NCI-H1092 (cell line): ENCODE data around the gene PFKFB4.
"Not testable (repeated sequence)": the region's sequence is repeated elsewhere in the genome, so short reads cannot be mapped to it uniquely, and the experiment has no call there.

Experiments
- DNase-seq: peaks from one replicate; lab custom pipeline; 2025; lab: John Stamatoyannopoulos, UW

PFKFB4 gene

DNA sequence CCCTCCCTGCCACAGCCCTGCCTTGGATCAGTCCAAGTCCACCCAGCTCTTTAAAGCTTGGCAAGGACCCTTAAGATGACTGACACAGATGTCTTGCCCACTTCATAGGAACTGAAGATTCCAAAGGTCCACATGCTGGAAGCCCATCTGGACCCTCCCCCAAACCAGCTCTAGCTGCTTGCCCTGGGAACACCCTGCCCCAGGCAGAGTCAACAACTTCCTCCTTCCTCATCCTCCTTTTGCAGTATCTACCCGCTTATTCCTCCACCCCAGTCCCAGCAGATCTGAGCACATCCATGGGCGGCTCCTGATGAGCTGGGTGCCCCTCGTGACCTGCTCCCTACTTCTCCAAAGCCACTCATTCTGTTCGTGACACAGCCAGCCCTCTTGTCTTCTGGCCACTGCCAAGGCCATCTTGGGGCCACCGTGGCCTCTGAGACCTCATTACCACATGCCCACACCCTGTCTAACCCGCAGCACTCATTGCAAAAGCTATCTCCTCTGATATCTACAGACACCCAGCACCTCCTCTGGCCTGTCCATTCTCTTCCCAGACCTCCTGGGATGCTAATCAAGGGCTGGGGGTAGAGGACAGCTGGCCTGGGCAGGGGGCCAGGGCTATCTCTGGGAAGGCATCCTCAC is 2.0 kb upstream of the PFKFB4 start:
- DNase-seq: no peak

DNA sequence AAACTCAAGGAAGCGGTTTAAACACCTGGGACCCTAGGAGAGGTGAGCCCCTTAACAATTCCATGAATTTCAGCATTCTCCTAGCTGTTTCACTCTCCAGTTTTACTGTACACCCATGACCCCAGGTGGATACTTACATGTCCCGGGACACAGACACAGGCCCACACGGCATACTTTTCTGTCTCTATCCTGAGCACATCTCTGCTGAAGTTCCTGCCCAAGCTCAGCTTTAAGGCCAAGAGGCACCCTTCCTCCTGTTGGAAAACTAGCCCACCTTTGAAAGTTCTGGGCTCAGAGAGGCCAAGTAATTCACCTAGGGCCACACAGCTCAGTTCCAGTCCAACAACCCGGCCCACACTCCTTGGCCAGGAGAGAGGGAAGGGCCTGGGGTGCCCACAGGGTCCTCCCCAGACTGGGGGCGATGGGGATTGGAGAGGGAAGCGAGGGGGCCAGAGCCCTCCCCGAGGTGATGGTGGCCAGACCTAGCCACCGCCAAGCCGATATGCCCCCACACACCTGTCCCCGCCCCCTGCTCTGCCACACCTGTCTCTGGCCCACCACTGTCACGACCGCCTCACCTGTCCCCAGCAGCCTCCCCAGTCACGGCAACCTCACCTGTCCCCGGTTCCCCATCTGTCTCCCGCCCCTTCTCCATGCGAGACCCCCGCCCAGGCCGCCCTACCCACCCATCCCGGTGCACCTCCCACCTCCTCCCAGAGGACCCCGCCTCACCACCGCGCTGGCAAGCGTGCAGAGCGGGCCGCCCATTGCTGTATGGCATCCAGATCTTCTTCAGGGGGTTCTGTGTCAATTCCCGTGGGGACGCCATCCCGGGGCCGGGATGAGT is 431 bp downstream of the PFKFB4 start:
- no peak for DNase-seq

DNA sequence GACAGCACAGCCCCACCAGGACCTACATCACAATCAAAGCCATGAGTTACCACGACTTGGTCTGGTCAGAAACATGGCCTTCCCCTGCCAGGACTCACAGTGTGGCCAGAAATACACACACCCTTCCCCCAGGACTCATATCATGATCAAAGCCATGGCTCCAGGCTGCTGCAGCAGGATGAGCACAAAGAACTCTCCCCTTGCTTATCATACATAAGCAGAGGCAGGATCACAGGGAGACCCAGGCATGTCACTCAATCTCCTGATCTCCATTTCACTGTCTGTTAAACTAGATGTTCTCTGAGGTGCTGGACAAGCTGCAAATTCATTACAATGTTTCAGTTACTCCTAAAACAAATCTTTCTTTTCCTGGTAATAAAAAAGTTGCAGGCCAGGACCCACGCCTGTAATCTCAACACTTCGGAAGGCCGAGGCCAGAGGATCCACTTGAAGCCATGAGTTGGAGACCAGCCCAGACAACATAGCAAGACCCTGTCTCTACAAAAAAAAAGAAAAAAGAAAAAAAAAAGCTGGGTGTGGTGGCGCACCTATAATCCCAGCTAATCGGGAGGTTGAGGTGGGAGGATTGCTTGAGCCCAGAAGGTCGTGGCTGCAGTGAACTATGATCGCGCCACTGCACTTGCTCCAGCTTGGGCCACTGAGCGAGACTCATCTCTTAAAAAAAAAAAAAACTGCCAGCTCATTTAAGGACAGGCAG is 1.2 kb downstream of the PFKFB4 start:
- no peak for DNase-seq

DNA sequence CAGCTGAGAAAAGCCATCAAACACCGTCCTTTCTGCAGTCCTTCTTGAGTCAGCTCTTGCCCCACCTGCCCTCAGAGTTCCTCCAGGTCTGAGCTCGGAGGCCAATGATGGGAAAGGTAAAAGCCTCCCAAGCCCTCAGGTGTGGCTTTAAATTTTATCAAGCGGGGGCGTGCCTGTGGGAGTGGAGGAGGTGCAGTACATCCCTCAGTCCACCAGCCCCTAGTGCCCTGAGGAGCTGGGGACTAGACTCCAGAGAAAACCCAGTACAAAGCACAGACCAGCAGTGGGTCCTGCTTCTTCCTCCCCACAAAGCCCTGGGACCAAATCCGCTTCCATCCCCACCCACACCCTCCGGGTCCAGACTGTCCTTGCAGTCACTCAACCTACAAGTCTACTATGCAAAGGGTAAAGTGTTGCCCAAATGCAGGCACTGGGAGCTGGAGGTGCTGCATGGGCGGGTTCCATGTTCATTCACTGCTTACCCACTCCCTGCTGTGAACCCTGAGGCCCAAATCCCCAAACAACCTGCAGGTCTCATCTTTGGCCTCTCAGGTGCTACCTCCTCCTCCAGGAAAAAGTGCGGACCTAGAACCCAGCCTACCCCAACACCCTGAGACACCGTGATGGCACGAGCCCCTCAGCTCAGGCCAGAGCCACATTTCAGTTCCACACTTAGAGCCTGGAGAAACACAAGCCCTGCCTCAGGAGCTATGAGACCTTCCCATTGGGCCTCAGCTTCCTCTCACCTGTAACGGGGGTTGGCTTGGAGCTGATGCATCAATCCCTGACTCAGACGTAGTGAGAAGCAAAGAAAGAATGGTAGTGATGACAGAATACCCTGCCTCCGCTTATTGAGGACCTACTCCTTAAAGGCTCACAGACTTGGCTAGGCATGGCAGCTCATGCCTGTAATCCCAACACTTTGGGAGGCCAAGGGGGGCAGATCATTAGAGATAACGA is 2.4 kb downstream of the PFKFB4 start:
- DNase-seq: no peak

DNA sequence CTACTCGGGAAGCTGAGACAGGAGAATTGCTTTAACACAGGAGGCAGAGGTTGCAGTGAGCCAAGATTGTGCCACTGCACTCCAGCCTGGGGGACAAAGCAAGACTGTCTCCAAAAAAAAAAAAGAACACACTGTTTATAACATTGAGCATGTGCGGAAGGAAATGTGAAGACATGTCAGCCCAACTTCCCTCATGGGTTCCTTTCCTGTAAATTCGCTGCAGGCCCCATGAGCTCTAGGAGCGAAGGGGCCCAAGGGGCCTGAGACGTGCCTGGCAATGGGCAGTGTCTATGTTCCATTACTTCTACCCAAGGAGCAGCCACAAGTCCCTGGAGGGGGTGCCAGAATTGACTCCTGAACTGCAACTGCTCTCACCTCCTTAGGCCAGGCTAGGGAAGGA is 3.2 kb downstream of the PFKFB4 start:
- DNase-seq: no peak

DNA sequence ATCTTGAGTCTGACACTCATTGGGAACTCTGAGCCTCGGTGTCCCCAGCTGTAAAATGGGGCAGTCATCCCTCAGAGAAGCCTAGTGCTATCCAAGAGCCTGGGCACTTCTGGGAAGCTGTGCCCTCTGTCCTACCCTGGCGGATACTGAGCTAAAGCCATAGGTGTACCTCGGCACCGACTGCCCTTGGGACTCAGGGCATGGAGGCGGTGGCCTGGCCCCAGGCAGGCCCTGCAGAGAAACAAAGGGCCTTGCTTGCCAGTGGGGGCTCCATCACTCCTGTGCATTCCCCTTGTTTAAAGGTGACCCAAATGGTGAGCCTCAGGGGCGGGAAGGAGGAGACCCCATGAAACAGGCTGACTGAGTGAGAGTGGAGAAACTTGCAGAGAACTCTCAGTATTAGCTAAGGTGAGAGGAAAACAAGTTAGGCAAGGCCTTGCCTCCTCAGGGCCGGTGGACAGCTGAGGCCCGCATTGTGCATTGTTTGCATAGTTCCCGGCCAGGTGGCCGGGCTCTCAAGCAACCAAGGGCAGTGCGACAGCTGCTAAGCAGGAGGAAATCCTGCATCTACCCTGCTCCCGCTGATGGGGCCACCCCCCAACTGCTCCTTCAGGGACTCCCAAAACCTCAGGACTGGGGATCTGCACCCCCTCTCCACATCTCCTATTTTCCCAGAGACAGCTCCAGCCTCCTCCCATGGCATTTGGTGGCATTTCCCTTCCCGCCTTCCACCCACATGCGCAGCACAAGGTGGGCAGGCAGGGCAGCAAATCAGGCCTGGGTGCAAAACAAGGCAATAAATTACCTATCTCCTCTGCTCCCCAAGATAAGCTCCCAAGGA is 4.3 kb downstream of the PFKFB4 start:
- no peak for DNase-seq

DNA sequence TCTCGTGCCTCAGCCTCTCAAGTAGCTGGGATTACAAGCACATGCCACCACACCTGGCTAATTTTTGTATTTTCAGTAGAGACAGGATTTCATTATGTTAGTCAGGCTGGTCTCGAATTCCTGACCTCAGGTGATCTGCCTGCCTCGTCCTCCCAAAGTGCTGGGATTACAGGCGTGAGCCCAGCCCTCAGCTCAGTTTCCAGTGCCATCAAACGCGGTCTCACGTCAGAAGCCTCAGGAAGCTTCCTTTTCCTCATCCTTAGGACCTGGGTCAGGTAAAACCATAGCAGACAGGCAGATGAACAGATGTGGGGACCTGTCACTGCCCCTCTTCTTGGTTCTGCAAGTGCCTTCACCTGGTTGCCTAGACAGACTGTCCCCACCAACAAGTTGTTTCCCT is 5.0 kb downstream of the PFKFB4 start:
- DNase-seq: not testable (repeated sequence)

DNA sequence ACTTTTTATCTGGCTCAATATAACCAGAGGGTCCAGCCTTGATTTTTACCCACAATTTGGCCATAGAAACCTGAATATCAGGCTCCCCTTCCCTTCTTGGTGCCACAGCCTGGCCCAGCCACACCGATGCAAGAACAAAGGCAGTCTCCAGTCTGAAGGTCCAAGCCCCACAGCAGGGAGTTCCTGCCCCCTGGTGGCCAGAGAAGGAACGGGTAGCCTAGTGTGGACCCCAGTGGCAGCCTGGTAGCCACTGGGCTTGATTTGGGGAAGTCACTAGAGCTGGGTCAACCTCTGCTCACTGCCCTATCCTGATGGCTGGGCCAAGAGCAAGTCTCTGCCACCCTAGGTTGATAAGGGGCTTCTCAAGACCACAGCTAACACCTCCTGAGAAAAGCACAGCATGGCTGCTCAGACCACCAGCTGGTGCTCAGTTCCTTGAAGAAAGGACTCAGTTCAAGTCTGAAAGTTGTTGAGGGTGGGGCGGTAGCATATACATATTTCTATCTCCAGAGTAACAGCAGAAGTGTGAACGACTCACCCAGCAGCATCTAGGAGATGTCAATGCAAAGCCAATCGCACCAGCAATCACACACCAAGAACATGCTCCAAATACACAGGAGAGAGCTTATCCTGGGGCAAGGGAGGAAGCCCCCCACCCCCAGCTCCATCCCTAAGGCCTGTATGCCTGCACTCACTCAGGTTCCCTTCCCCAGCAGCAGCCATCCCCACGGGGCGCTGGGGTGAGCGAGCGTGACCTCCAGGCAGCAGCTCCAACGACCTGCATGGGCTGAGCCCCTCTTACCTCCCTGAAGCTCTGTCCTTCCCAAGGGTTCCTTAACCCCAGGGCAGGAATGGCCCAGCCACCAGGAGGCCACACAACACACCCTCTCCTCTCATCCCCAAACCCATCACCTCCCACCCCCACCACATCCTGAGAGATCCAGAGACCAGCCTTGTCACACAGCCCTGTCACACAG is 7.6 kb downstream of the PFKFB4 start:
- peak; percentile 58 for DNase-seq

DNA sequence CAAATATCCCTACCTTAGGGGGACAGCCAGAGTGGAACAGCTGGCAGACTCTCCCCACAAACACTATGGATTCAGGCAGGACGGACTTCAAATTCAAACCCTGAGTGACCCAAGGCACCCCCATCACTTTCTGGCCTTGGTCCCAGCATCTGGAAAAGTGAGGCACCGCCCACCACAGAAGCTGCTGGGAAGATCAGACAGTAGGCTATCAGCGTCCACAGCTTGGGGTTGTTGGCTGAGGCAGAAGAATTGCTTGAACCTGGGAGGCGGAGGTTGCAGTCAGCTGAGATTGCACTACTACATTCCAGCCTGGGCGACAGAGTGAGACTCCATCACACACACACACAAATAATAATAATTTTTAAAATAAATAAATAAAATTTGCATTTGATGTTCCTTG is 8.5 kb downstream of the PFKFB4 start:
- DNase-seq: no peak

DNA sequence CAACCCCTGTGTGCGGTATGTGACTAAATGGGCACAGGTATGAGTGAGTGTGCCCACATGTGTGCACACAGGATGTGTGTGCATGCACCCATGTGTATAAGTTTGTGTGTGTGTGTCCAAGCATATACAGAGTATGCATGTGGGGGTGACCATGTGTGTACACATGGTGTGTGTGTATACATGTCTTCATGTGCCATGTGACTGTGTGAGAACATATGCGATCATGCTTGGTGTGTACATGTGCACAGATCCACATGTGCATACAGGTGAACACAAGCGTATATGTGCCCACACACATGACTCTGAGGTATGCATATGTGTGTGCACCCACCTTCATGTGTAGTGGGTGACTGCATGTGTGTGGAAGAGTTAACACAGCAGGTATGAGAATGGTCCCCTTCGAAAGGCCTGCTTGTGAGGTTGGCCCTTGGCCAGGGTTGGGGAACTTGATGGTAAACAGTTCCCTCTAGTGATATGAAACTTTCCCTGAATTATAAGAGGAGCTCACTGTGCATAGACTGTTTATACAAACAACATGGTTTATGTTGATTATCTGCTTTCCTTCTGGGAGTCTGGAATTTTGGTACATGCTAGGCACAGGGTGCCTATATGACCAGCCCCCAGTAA is 10.3 kb downstream of the PFKFB4 start:
- no peak for DNase-seq

DNA sequence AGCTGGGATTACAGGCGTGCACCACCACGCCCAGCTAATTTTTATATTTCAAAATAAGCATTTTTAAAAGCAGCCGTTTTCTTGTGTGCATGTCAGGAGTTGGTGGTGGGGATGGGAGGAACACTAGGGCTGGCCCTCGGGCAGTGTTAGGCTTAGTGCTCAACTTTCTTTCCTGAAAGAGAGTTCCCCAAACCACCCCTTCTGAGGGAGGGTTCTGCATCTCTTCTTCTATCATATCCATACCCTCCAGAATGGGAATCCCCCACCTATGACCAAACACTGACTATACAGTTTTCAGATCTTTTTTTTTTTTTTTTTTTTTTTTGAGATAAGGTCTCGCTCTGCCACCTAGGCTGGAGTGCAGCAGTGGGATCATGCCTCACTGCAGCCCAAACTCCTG is 12.5 kb downstream of the PFKFB4 start:
- no peak for DNase-seq

DNA sequence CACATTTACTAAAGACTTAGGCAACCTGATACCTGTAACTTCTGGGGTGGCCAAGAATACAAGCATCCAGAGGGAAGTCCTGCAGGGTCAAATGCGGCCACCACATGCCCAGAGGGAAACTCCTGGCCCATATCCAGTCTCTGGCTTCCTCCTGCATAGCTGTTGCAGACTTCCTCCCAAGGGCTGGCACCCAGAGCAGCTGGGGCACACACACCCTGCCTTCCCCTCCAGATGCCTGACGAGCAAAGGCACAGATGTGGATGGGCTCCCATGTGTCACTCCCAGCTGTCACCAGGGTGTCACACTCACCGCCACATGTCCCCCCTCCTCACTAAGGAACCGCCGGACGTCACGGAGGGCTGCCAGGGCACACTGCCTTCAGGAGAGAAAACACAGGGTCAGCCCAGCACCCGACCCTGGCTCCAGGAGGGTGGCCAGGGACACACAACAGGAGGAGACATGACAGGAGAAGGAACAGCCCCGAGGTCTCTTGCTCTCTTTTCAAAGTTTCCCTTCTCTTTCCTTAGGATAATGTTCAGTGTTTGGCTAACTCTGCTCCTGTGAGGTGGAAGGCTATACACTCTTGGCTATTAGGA is 13.2 kb downstream of the PFKFB4 start:
- DNase-seq: no peak

DNA sequence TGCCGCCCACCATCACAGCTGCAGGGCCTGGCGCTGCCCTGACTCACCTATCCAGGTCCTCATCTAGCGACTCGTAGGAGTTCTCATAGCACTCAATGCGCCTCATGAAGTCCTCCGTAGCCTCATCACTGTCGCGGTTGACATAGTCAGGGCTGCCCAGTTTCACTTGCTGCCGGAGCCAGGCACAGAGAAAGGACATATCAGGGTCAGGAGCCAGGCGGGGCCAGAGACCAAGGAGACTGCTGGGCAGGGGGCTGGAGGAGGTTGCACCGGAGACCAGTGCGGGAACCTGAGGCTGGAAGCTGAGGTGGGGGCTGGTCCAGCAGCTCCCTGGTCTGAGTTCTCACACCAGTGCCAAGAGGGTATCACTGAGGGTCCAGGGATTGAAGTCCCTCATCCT is 18.2 kb downstream of the PFKFB4 start:
- DNase-seq: no peak

DNA sequence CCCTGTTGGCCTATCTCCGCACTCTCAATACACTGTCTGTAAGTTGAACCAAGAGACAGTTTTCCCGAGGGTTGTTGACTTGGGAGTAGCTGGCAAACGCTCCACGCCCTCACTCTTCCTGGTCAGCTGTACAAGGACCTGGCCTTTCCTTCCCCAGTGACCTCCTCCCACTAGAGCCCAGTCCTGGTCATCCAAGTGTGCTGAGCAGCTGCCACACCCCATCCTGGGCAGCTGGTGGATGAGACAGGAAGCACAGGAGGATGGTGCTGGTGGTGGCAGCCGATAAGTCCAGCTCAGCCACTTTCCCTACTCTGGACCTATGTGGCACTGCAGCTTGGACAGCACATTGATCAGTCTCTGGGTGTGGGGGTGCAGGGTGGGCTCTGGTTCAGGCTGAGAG is 19.8 kb downstream of the PFKFB4 start:
- no peak for DNase-seq

DNA sequence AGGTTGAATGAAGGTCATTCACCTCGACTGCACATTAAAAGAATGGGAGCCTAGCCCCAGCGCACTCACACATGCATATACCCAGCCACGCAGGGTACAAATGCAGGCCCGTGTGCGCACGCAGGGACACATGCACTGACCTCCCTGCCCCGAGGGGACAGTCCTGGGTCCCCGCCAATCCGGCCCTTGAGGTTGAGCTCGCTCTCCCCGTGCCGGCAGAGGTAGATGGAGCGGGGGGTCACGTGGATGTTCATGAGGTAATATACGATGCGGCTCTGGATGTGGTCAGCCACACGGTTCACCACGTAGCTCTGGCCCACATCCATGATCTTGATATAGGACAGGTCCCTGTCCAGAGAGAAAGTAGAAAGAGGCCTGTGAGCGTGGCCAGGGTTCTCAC is 20.5 kb downstream of the PFKFB4 start:
- DNase-seq: no peak

DNA sequence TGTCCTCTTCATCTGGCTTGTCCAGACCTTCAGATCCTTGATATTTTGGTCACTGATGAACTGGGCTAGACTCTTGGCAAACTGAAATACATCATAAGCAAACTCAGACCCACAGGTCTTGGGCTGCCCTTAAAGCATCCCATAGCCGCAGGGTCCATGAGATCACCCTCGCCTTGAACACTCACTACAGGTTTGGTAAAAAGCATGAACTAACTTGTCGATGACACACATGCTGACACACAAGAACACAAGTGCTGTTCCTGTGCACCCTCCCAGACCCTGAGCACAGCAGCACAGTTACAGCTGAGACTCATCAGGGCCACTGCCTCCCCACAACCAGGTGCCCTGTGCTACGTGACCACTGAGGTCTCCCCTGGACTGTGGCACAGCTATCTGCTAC is 21.0 kb downstream of the PFKFB4 start:
- DNase-seq: no peak

DNA sequence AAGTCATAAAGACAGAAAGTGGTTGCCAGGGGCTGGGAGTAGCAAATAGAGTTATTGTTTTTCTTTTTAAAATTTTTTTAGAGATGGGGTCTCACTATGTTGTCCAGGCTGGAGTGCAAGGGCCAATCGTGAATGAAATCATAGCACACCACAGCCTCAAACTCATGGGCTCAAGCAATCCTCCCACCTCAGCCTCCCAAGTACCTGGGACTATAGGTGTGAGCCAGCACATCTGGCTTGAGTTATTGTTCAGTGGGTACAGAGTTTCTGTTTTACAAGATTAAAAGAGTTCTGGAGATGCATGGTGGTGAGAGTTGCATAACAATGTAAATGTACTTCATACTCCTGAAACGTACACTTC is 23.6 kb downstream of the PFKFB4 start:
- no peak for DNase-seq

DNA sequence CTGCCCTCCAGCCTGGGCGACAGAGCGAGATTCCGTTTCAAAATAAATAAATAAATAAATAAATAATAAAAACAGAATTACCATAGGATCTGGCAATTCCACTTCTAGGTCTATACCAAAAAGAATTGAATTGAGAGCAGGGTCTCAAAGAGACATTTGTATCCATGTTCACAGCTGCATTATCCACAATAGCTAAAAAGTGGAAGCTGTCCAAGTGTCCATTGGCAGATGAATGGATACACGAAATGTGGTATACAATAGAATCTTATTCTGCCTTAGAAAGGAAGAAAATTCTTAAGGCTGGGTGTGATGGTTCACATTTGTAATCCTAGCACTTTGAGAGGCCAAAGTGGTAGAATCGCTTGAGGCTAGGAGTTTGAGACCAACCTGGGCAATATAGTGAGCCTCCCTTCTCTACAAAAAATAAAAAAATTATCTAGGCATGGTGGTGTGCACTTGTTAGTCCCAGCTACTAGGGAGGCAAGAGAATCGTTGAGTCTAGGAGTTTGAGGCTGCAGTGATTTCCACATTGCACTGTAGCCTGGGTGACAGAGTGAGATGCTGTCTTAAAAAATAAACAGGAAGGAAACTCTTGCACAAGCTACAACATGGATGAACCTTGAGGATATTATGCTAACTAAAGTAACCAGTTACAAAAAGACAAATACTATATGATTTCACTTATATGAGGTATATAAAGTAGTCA is 24.2 kb downstream of the PFKFB4 start:
- DNase-seq: no peak
